ENCODE data around the gene GPSM1. TPM values are rescaled to one million over a fixed set of nuclear protein-coding genes. Genes with fewer than 3 reads are reported as not detected.

The GPSM1 gene
- total and polyA plus RNA-seq, 4 donors: 0.11 to 2.9 (median 1.6) TPM

DNA sequence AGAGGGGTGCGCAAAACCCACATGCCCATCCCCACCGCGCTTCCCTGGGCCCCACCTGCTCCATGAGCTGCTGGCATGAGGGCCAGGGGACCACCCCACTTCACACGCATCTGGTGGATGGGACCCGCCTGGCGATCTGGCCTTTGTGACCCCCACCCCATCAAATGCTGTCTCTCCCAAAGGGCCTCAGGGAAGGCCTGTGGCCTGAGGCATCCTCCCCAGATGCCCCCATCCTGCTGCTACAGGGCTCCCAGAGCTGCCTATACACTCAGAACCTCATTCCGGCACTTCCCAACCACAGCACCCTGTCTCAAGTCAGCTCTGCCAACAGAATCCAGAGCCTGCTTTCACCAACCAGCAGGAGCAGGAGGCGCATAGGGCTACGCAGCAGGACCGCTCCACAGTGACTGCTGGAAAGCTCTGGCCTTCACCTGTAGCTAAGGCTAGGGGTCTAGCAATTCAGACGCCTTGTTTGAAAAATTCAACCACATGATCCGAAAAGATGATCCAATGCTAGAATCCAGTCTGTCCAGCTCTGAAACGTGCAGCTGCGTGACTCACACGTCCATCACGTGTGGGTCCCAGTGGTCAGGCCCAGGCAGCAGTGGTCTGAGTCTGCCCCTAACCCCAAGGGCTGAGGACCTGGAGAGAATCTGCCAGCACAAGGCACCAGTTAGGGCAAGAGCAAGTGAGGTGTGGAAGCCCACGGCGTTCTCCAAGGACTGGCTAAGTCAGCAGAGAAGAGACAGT lies 74.0 kb downstream of the GPSM1 start:
- Histone ChIP-seq H3K36me3 (ENCODE audit: control insufficient read depth in 4 of 4, insufficient read depth in 3 of 4, low read depth in 1 of 4, low read length in 3 of 4) (peaks cover 2 to 36% (median 7%) of the 10 kb centered on the region in 4 donors), H3K4me3 (ENCODE audit: low read depth in 1 of 3, low read length in 3 of 3) (no peak overlapping the region), H3K27me3 (ENCODE audit: control insufficient read depth in 4 of 4, insufficient read depth in 4 of 4, low read length in 3 of 4) (no peaks in the 10 kb centered on the region), H3K9me3 (ENCODE audit: control insufficient read depth in 4 of 4, low read length in 3 of 4) (no peaks in the 10 kb centered on the region), H3K27ac (ENCODE audit: low read depth in 1 of 2, low read length in 2 of 2) (no peak overlapping the region), H3K9ac (ENCODE audit: low read depth in 1 of 2, low read length in 2 of 2) (no peak overlapping the region), H3K4me1 (ENCODE audit: control insufficient read depth in 4 of 4, insufficient read depth in 4 of 4, low read length in 3 of 4) (peaks cover 2 to 38% (median 27%) of the 10 kb centered on the region in 4 donors)
- TF ChIP-seq, protein P1, sequence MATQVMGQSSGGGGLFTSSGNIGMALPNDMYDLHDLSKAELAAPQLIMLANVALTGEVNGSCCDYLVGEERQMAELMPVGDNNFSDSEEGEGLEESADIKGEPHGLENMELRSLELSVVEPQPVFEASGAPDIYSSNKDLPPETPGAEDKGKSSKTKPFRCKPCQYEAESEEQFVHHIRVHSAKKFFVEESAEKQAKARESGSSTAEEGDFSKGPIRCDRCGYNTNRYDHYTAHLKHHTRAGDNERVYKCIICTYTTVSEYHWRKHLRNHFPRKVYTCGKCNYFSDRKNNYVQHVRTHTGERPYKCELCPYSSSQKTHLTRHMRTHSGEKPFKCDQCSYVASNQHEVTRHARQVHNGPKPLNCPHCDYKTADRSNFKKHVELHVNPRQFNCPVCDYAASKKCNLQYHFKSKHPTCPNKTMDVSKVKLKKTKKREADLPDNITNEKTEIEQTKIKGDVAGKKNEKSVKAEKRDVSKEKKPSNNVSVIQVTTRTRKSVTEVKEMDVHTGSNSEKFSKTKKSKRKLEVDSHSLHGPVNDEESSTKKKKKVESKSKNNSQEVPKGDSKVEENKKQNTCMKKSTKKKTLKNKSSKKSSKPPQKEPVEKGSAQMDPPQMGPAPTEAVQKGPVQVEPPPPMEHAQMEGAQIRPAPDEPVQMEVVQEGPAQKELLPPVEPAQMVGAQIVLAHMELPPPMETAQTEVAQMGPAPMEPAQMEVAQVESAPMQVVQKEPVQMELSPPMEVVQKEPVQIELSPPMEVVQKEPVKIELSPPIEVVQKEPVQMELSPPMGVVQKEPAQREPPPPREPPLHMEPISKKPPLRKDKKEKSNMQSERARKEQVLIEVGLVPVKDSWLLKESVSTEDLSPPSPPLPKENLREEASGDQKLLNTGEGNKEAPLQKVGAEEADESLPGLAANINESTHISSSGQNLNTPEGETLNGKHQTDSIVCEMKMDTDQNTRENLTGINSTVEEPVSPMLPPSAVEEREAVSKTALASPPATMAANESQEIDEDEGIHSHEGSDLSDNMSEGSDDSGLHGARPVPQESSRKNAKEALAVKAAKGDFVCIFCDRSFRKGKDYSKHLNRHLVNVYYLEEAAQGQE (IDR thresholded peaks at IDR 0.05): no peak
- no peak for TF ChIP-seq EGR1 (IDR thresholded peaks at IDR 0.05; ENCODE audit: low read depth in 2 of 2)
- no peak for TF ChIP-seq HNF4A (conservative IDR thresholded peaks at IDR 0.05)
- no peak for TF ChIP-seq FOXA2 (IDR thresholded peaks at IDR 0.05)
- no peak for TF ChIP-seq RAD21 (IDR thresholded peaks at IDR 0.05)
- TF ChIP-seq, protein P2, sequence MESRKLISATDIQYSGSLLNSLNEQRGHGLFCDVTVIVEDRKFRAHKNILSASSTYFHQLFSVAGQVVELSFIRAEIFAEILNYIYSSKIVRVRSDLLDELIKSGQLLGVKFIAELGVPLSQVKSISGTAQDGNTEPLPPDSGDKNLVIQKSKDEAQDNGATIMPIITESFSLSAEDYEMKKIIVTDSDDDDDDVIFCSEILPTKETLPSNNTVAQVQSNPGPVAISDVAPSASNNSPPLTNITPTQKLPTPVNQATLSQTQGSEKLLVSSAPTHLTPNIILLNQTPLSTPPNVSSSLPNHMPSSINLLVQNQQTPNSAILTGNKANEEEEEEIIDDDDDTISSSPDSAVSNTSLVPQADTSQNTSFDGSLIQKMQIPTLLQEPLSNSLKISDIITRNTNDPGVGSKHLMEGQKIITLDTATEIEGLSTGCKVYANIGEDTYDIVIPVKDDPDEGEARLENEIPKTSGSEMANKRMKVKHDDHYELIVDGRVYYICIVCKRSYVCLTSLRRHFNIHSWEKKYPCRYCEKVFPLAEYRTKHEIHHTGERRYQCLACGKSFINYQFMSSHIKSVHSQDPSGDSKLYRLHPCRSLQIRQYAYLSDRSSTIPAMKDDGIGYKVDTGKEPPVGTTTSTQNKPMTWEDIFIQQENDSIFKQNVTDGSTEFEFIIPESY (IDR thresholded peaks at IDR 0.05): no peak
- TF ChIP-seq HNF4G (IDR thresholded peaks at IDR 0.05): no peak
- TF ChIP-seq GABPA (IDR thresholded peaks at IDR 0.05 in 1 of 2, conservative IDR thresholded peaks at IDR 0.05 in 1 of 2): no peak
- TF ChIP-seq, protein P3, sequence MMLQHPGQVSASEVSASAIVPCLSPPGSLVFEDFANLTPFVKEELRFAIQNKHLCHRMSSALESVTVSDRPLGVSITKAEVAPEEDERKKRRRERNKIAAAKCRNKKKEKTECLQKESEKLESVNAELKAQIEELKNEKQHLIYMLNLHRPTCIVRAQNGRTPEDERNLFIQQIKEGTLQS (IDR thresholded peaks at IDR 0.05): no peak
- no peak for TF ChIP-seq RXRA (IDR thresholded peaks at IDR 0.05)
- TF ChIP-seq JUND (IDR thresholded peaks at IDR 0.05): no peak
- TF ChIP-seq TAF1 (conservative IDR thresholded peaks at IDR 0.05): no peak
- TF ChIP-seq SP1 (IDR thresholded peaks at IDR 0.05): no peak
- TF ChIP-seq, protein P4, sequence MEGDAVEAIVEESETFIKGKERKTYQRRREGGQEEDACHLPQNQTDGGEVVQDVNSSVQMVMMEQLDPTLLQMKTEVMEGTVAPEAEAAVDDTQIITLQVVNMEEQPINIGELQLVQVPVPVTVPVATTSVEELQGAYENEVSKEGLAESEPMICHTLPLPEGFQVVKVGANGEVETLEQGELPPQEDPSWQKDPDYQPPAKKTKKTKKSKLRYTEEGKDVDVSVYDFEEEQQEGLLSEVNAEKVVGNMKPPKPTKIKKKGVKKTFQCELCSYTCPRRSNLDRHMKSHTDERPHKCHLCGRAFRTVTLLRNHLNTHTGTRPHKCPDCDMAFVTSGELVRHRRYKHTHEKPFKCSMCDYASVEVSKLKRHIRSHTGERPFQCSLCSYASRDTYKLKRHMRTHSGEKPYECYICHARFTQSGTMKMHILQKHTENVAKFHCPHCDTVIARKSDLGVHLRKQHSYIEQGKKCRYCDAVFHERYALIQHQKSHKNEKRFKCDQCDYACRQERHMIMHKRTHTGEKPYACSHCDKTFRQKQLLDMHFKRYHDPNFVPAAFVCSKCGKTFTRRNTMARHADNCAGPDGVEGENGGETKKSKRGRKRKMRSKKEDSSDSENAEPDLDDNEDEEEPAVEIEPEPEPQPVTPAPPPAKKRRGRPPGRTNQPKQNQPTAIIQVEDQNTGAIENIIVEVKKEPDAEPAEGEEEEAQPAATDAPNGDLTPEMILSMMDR (IDR thresholded peaks at IDR 0.05; ENCODE audit: low read depth, low read length, missing input control): no peak
- 90% methylated on average over 18 of the region's 18 CpGs for WGBS
- DNase-seq (ENCODE audit: low spot score): no peak

DNA sequence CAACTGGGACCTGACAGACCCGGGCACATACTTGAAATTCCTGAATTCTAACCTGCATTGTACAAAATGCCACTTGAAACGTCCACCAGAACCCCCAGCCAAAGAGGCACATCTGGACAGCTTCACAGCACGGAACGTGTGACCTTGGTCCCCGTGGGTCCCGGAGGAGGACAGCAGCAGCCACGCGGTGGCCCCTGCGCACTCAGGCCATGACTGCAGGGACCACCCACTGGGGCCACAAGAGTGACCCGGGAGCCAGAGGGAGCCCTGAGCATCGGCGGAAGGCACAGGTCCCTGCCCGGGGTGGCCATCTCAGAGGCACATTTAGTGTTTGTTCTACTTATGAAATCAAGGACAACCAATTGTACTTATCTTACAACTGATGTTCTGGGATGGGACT lies 74.7 kb downstream of the GPSM1 start:
- no peak for TF ChIP-seq NR2F2 (IDR thresholded peaks at IDR 0.05)
- TF ChIP-seq YY1 (IDR thresholded peaks at IDR 0.05): no peak
- TF ChIP-seq JUND (IDR thresholded peaks at IDR 0.05): no peak
- no peak for TF ChIP-seq EGR1 (IDR thresholded peaks at IDR 0.05; ENCODE audit: low read depth in 2 of 2)
- TF ChIP-seq GABPA (IDR thresholded peaks at IDR 0.05 in 1 of 2, conservative IDR thresholded peaks at IDR 0.05 in 1 of 2): no peak
- TF ChIP-seq RXRA (IDR thresholded peaks at IDR 0.05): no peak
- TF ChIP-seq, protein P5, sequence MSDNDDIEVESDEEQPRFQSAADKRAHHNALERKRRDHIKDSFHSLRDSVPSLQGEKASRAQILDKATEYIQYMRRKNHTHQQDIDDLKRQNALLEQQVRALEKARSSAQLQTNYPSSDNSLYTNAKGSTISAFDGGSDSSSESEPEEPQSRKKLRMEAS (IDR thresholded peaks at IDR 0.05): no peak
- TF ChIP-seq HNF4G (IDR thresholded peaks at IDR 0.05): no peak
- TF ChIP-seq, protein P1 (IDR thresholded peaks at IDR 0.05): no peak
- TF ChIP-seq, protein P2 (IDR thresholded peaks at IDR 0.05): no peak
- no peak overlapping the region for H3K9ac ChIP-seq (ENCODE audit: low read depth in 1 of 2, low read length in 2 of 2)
- H3K27me3 ChIP-seq (ENCODE audit: control insufficient read depth in 4 of 4, insufficient read depth in 4 of 4, low read length in 3 of 4): no peaks in the 10 kb centered on the region
- H3K4me3 ChIP-seq (ENCODE audit: low read depth in 1 of 3, low read length in 3 of 3): no peak overlapping the region
- H3K9me3 ChIP-seq (ENCODE audit: control insufficient read depth in 4 of 4, low read length in 3 of 4): no peaks in the 10 kb centered on the region
- H3K4me1 ChIP-seq (ENCODE audit: control insufficient read depth in 4 of 4, insufficient read depth in 4 of 4, low read length in 3 of 4): peaks cover 0 to 30% (median 20%) of the 10 kb centered on the region in 4 donors
- 80% methylated on average over 13 of the region's 13 CpGs for WGBS
- peaks cover 5 to 37% (median 10%) of the 10 kb centered on the region in 4 donors for H3K36me3 ChIP-seq (ENCODE audit: control insufficient read depth in 4 of 4, insufficient read depth in 3 of 4, low read depth in 1 of 4, low read length in 3 of 4)
- no peak overlapping the region for H3K27ac ChIP-seq (ENCODE audit: low read depth in 1 of 2, low read length in 2 of 2)
- DNase-seq (ENCODE audit: low spot score): no peak

All from liver (tissue), 9 donors.